Measurements from ENCODE around the gene TGM1.

The TGM1 gene

GRCh38 chr14:24260026-24260779 lies 2.8 kb downstream of the TGM1 start:
- Histone ChIP-seq H3K36me3 (ENCODE audit: control insufficient read depth, insufficient read depth, low read length) (no peaks in the 10 kb centered on the region), H3K4me3 (ENCODE audit: low read length) (no peak overlapping the region), H3K27ac (ENCODE audit: low read length) (no peak overlapping the region), H3K9me3 (ENCODE audit: control insufficient read depth, insufficient read depth, low read length) (no peaks in the 10 kb centered on the region), H3K4me1 (ENCODE audit: control insufficient read depth, insufficient read depth, low read length) (no peaks in the 10 kb centered on the region), H3K27me3 (ENCODE audit: control insufficient read depth, insufficient read depth, low read length) (no peaks in the 10 kb centered on the region)
- WGBS (ENCODE audit: insufficient coverage, insufficient read length): no CpG with 5 or more reads among the region's 16 CpGs
- DNase-seq (ENCODE audit: low read depth, low spot score): no peak

- no peak overlapping the region for H3K4me3 ChIP-seq (ENCODE audit: low read length)
- H3K9me3 ChIP-seq (ENCODE audit: control insufficient read depth, insufficient read depth, low read length): no peaks in the 10 kb centered on the region
- H3K4me1 ChIP-seq (ENCODE audit: control insufficient read depth, insufficient read depth, low read length): no peaks in the 10 kb centered on the region
- H3K27ac ChIP-seq (ENCODE audit: low read length): no peak overlapping the region
- no peaks in the 10 kb centered on the region for H3K27me3 ChIP-seq (ENCODE audit: control insufficient read depth, insufficient read depth, low read length)
- no peak for DNase-seq (ENCODE audit: low read depth, low spot score)
- no peaks in the 10 kb centered on the region for H3K36me3 ChIP-seq (ENCODE audit: control insufficient read depth, insufficient read depth, low read length)
- WGBS (ENCODE audit: insufficient coverage, insufficient read length): no CpG with 5 or more reads among the region's 16 CpGs
These were observed 3.5 kb downstream of the TGM1 start for GRCh38 chr14:24259282-24260025.

DNA sequence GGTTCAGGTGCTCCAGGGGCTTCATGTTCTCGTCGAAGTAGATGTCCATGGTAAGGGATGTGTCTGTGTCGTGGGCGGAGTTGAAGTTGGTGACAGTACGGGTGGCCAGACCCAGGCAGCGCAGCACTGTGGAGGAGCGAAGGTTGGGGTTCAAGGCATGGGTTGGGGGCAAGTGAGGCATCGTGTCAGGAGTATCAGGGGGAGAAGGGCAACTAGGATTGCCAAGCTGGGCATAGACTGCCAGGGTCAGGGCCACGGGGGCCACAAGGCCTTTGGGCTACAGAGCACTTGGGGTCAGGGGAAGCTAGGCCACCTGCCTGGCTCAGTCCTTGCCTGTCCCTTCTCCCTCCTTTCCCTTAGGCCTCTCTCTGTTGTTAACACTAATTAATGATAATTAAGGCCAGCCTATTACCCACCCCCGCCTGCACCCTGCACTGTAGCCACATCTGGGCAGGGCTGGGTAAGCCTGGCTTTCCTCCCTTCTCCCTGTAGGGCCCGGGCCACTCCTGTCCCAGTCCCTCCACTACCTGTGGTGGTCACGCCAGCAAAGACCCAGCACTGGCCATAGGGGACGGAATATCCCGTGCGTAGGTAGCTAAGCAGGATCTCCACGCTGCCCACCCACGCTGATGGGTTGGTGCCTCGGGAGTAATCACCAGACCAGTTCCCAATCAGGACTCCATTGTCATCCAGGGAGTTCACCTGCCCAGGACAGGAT lies 4.3 kb downstream of the TGM1 start:
- no peak overlapping the region for H3K4me3 ChIP-seq (ENCODE audit: low read length)
- no CpG with 5 or more reads among the region's 18 CpGs for WGBS (ENCODE audit: insufficient coverage, insufficient read length)
- no peaks in the 10 kb centered on the region for H3K36me3 ChIP-seq (ENCODE audit: control insufficient read depth, insufficient read depth, low read length)
- DNase-seq (ENCODE audit: low read depth, low spot score): no peak
- H3K27me3 ChIP-seq (ENCODE audit: control insufficient read depth, insufficient read depth, low read length): no peaks in the 10 kb centered on the region
- H3K4me1 ChIP-seq (ENCODE audit: control insufficient read depth, insufficient read depth, low read length): no peaks in the 10 kb centered on the region
- H3K9me3 ChIP-seq (ENCODE audit: control insufficient read depth, insufficient read depth, low read length): no peaks in the 10 kb centered on the region
- no peak overlapping the region for H3K27ac ChIP-seq (ENCODE audit: low read length)

GRCh38 chr14:24258119-24258518 lies 4.9 kb downstream of the TGM1 start:
- no peaks in the 10 kb centered on the region for H3K4me1 ChIP-seq (ENCODE audit: control insufficient read depth, insufficient read depth, low read length)
- WGBS (ENCODE audit: insufficient coverage, insufficient read length): no CpG with 5 or more reads among the region's 9 CpGs
- no peak overlapping the region for H3K4me3 ChIP-seq (ENCODE audit: low read length)
- no peak overlapping the region for H3K27ac ChIP-seq (ENCODE audit: low read length)
- no peak for DNase-seq (ENCODE audit: low read depth, low spot score)
- H3K36me3 ChIP-seq (ENCODE audit: control insufficient read depth, insufficient read depth, low read length): no peaks in the 10 kb centered on the region
- no peaks in the 10 kb centered on the region for H3K27me3 ChIP-seq (ENCODE audit: control insufficient read depth, insufficient read depth, low read length)
- H3K9me3 ChIP-seq (ENCODE audit: control insufficient read depth, insufficient read depth, low read length): no peaks in the 10 kb centered on the region

GRCh38 chr14:24256960-24257359 lies 6.0 kb downstream of the TGM1 start:
- Histone ChIP-seq H3K9me3 (ENCODE audit: control insufficient read depth, insufficient read depth, low read length) (no peaks in the 10 kb centered on the region), H3K4me1 (ENCODE audit: control insufficient read depth, insufficient read depth, low read length) (no peaks in the 10 kb centered on the region), H3K4me3 (ENCODE audit: low read length) (no peak overlapping the region), H3K27me3 (ENCODE audit: control insufficient read depth, insufficient read depth, low read length) (no peaks in the 10 kb centered on the region), H3K36me3 (ENCODE audit: control insufficient read depth, insufficient read depth, low read length) (no peaks in the 10 kb centered on the region), H3K27ac (ENCODE audit: low read length) (no peak overlapping the region)
- no CpG with 5 or more reads among the region's 4 CpGs for WGBS (ENCODE audit: insufficient coverage, insufficient read length)
- no peak for DNase-seq (ENCODE audit: low read depth, low spot score)

- no peak overlapping the region for H3K4me3 ChIP-seq (ENCODE audit: low read length)
- no CpG with 5 or more reads among the region's 12 CpGs for WGBS (ENCODE audit: insufficient coverage, insufficient read length)
- no peak for DNase-seq (ENCODE audit: low read depth, low spot score)
- no peaks in the 10 kb centered on the region for H3K4me1 ChIP-seq (ENCODE audit: control insufficient read depth, insufficient read depth, low read length)
- H3K9me3 ChIP-seq (ENCODE audit: control insufficient read depth, insufficient read depth, low read length): no peaks in the 10 kb centered on the region
- H3K27me3 ChIP-seq (ENCODE audit: control insufficient read depth, insufficient read depth, low read length): no peaks in the 10 kb centered on the region
- H3K27ac ChIP-seq (ENCODE audit: low read length): no peak overlapping the region
- H3K36me3 ChIP-seq (ENCODE audit: control insufficient read depth, insufficient read depth, low read length): no peaks in the 10 kb centered on the region
These were observed 6.9 kb downstream of the TGM1 start for GRCh38 chr14:24255931-24256711.

GRCh38 chr14:24255438-24255837 lies 7.5 kb downstream of the TGM1 start:
- no peak for DNase-seq (ENCODE audit: low read depth, low spot score)
- no peak overlapping the region for H3K27ac ChIP-seq (ENCODE audit: low read length)
- no peaks in the 10 kb centered on the region for H3K4me1 ChIP-seq (ENCODE audit: control insufficient read depth, insufficient read depth, low read length)
- WGBS (ENCODE audit: insufficient coverage, insufficient read length): no CpG with 5 or more reads among the region's 8 CpGs
- H3K4me3 ChIP-seq (ENCODE audit: low read length): no peak overlapping the region
- no peaks in the 10 kb centered on the region for H3K27me3 ChIP-seq (ENCODE audit: control insufficient read depth, insufficient read depth, low read length)
- no peaks in the 10 kb centered on the region for H3K36me3 ChIP-seq (ENCODE audit: control insufficient read depth, insufficient read depth, low read length)
- no peaks in the 10 kb centered on the region for H3K9me3 ChIP-seq (ENCODE audit: control insufficient read depth, insufficient read depth, low read length)

DNA sequence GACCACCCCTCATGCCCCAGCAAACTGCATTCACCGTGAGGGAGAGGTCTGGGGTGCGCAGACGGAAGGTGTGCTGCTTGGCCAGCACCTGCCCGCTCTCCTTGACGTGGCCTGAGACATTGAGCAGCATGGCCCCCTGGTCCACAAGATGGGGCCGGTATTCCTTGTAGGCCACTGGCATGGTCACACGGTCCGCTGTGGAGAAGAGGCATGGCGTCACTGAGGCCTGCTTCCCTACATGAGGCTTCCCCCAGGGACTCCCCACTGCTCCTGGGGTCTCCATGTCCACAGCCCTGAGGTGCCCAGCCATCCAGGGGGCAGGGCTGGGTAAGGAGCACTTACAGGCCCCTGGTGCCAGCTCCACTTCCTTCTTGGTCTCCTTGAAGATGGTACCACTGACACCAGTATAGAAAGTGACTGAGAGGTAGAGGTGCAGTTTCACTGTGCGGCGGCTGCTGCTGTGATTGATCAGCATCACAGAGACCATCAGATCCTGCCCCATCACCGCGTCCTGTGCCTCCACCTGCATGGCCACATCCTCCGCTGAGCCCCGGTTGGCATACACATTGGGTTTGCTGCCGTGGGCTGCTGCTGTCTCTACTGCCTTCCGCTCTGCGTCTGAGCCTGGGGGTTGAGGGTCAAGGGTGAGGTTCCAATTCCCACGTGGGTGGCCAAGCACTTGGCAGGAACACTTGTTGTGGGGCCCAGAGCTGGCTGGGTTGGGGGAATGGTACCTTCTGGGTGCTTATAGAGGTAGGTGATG lies 8.2 kb downstream of the TGM1 start:
- Histone ChIP-seq H3K36me3 (ENCODE audit: control insufficient read depth, insufficient read depth, low read length) (no peaks in the 10 kb centered on the region), H3K4me1 (ENCODE audit: control insufficient read depth, insufficient read depth, low read length) (no peaks in the 10 kb centered on the region), H3K4me3 (ENCODE audit: low read length) (no peak overlapping the region), H3K9me3 (ENCODE audit: control insufficient read depth, insufficient read depth, low read length) (no peaks in the 10 kb centered on the region), H3K27ac (ENCODE audit: low read length) (no peak overlapping the region), H3K27me3 (ENCODE audit: control insufficient read depth, insufficient read depth, low read length) (no peaks in the 10 kb centered on the region)
- WGBS (ENCODE audit: insufficient coverage, insufficient read length): no CpG with 5 or more reads among the region's 19 CpGs
- no peak for DNase-seq (ENCODE audit: low read depth, low spot score)

DNA sequence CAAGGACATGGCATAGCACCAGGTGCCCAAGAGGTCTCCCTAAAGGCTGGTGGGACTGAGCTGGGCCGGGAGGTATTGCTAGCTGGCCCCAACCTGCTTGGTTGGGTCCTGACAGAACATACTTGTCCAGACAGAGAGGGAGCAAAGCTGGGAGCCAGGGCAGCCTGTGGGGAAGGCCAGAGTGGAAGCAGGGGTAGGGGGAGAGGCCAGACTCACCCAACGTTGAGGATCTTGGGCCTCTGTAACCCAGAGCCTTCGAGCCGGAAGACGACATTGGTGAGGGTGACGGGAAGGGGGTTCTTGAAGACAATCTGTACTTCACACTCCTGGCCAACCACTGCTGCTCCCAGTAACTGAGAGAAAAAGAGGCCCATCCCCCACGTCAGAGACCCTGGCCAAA lies 9.0 kb downstream of the TGM1 start:
- Histone ChIP-seq H3K27me3 (ENCODE audit: control insufficient read depth, insufficient read depth, low read length) (no peaks in the 10 kb centered on the region), H3K36me3 (ENCODE audit: control insufficient read depth, insufficient read depth, low read length) (no peaks in the 10 kb centered on the region)

More for the DNA sequence above, 9.0 kb downstream of the TGM1 start:
- no CpG with 5 or more reads among the region's 7 CpGs for WGBS (ENCODE audit: insufficient coverage, insufficient read length)
- no peak for DNase-seq (ENCODE audit: low read depth, low spot score)
- no peak overlapping the region for H3K27ac ChIP-seq (ENCODE audit: low read length)
- H3K4me3 ChIP-seq (ENCODE audit: low read length): no peak overlapping the region
- H3K9me3 ChIP-seq (ENCODE audit: control insufficient read depth, insufficient read depth, low read length): no peaks in the 10 kb centered on the region
- no peaks in the 10 kb centered on the region for H3K4me1 ChIP-seq (ENCODE audit: control insufficient read depth, insufficient read depth, low read length)
